ENCODE results near the gene STK32C.

DNA sequence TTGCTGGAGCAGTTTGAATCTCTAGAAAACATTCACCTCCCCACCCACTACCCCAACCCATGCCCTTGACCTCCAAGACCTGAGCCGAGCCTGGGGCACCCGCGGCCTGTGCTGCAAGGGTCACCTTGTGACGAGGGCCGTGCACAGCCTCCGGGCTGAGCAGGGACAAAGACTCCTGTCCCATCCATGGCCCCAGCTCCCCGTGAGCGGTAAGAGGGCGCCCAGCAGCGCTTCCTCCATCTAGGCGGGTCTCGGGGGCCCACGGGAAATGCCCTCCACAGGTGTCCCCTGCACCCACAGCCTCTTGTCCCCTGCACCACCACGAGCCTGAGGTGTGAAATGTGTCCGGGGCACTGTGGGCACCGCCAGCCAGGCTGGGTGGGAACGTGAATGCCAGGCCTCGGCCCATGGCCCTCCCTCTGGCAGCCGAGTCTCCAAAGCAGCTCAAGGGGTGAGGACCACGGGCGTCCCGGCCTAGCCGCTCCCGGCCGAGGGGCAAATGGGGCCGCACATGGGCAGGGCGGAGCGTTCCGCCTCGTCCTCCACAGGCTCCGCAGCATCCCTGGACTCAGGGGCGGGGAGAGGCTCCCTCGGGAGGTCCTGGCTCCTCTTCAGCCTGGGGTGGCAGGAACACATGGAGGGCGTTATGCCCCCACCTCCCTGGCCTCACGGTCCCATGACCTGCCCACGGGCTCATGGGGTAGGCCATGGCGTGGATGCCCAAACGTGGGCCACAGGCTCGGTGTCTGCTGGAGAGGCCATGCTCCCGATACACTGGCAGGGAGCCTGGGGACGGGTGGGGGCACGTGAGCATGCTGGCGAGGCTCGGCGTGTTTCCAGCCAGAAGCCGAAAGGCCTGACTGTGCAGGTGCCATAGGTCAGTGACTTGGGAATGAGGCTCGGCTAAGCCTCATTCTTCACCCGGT, 100.0 kb downstream of the STK32C start:
- no peak for TF ChIP-seq CTCF (IDR thresholded peaks at IDR 0.05)
- TF ChIP-seq POLR2A (IDR thresholded peaks at IDR 0.05): no peak

Data from breast epithelium (tissue), 3 donors.